GM19193 (cell line): Measurements from ENCODE around the gene GATA2.

ENCODE experiments used
- POLR2A ChIP-seq: IDR thresholded peaks from 4 replicates; pipeline ENCODE4 v1.6.1; 2011; ENCODE audit not compliant: insufficient read depth, insufficient read length; ENCODE audit errors: extremely low read depth

GATA2 gene

DNA sequence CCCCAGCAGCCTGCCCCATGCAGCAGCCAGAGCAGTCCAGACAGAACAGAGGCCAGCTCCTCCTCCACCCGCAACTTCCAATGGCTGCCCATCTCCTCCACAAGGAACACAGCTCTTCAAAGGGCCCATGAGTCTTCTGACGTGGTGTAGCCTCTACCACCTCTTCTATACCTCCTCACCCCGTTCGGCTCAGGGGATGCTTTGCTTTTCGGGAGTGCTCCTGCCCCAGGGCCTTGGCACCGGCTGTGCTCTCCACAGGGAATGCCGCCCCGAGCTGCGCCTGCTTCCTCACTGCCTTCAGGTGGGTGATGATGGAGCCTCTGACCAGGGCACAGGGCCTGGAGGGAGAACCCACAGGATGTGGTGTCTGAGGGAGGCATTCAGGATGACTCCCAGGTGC lies 40.9 kb downstream of the GATA2 start:
- TF ChIP-seq POLR2A, result no peak

- TF ChIP-seq POLR2A, result no peak
Observed at GRCh38 chr3:128449111-128449638, 43.8 kb downstream of the GATA2 start.

GRCh38 chr3:128448491-128448890 lies 44.5 kb downstream of the GATA2 start:
- TF ChIP-seq POLR2A, result no peak

DNA sequence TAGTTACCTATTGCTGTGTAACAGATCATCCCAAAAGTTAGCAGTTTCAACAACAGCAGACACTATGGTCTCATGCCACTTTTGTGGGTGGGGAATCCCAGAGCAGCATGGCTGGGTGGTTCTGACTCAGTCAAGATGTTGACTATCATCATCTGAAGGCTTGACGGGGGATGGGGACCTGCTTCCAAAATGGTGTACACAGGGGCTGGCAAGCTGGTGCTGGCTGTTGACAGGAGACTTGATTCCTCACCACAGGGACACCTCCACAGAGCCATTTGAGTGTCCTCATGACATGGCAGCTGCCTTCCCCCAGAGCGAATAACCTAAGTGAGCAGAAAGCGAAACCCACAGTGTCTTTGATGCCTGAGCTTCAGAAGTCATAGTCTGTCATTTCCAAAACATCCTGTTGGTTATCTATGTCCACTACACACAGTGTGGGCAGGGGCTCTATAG lies 45.4 kb downstream of the GATA2 start:
- no peak for TF ChIP-seq POLR2A

GRCh38 chr3:128446821-128447220 lies 46.2 kb downstream of the GATA2 start:
- no peak for TF ChIP-seq POLR2A

- no peak for TF ChIP-seq POLR2A
Observed at GRCh38 chr3:128445357-128445756, 47.6 kb downstream of the GATA2 start.

- TF ChIP-seq POLR2A, result no peak
Observed at GRCh38 chr3:128443771-128444170, 49.2 kb downstream of the GATA2 start.

DNA sequence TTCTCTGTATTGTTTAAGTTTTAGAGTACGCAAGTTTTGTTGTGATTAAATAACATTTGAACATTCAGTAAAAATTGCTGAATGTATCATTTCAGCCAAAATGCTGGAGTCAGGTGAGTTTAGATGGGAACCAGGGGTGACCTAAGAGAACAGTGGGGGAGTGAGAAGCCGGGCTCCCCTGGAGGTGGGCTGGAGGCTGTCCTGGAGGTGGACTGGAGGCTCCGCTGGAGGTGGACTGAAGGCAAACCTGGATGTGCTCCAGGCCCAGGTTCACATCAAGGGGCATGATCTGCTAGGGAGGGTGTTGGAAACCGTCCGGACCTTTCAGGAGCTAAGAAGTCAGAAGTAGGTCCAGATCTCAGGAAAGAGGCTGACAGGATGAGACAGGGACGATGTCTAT lies 50.1 kb downstream of the GATA2 start:
- TF ChIP-seq POLR2A, result no peak

DNA sequence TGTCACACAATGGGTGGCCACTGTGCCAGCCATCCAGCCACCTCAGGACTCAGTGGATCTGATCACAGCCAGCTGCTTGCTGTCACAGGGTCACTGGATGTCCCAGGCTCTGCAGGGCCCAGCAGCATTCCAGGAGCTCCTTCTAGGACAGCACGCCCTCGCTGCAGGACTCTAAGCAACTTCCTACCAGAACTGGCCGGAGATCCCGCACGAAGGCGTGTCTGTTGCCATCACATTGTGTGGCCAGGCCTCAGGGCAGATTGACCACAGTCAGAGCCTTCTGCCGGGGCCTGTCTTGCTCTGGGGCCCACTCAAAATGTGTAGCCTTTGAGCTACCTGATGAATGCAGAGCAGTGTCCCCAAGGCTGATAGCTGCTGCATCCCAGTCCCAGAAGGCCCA lies 50.9 kb downstream of the GATA2 start:
- no peak for TF ChIP-seq POLR2A

DNA sequence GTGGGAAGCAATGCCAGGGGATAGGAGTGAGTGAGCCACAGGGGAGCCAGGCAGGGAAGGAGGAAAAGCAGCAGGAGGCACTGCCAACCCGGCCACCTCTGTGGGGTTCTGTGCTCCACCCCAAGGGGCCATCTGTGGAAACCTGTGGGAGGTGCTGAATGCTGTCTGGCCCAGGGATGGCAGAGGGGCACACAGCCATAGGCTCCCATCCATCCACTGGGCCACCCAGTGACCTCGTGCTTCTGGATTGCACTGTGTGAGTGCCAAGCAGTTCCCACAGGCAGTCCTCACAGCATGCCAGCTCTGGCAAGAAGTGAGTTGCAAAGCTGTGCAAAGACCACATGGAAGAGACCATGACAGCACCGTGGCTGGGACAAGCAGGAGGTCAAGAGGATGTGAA lies 53.8 kb downstream of the GATA2 start:
- no peak for TF ChIP-seq POLR2A

GRCh38 chr3:128438488-128439072 lies 54.4 kb downstream of the GATA2 start:
- TF ChIP-seq POLR2A, result no peak

DNA sequence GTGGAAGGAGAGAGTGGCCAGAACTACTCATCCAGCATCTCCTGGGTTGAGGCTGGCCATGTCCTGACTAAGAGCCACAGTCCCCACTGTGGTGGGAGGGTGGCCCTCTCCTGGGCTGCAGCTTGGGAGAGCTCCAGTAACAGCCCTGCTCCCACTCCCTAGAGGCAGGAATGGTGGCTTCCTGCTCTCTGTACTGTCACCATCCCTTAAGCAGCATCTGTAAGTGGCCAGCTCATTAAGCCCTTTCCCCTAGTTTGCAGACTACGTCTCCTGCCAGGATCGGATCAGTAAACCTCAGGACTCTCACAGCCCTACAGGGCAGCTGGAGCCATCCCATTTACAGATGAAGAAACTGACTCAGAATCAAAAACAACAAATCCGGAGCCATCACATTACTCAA lies 56.8 kb downstream of the GATA2 start:
- no peak for TF ChIP-seq POLR2A

GRCh38 chr3:128435561-128435960 lies 57.4 kb downstream of the GATA2 start:
- TF ChIP-seq POLR2A, result no peak

GRCh38 chr3:128435058-128435457 lies 57.9 kb downstream of the GATA2 start:
- no peak for TF ChIP-seq POLR2A

GRCh38 chr3:128434524-128434923 lies 58.5 kb downstream of the GATA2 start:
- TF ChIP-seq POLR2A, result no peak

DNA sequence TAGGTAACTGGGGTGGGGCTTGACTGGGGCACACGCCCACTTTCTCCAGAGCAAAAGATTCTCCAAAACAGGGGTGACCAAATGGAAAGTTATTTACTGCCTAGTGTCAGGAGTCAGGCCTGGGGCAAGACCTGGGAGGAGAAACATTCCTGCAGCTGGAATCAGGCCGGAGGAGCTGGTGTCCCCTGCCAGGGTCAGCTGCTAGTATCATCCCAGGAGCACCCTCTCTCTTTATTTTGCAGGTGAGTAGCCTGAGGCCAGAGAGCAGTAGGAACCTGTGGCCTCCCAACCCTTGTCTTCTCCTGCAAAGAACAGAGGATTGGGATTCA lies 59.2 kb downstream of the GATA2 start:
- TF ChIP-seq POLR2A, result no peak
